SJSA1 (cell line): ENCODE results near the gene ATG5. TPM values are rescaled to one million over a fixed set of nuclear protein-coding genes. Genes with fewer than 3 reads are reported as not detected.

Source experiments
- DNase-seq, 2 experiments: peaks; one replicate each; pipeline ENCODE4 v3.0.0-alpha.2; 2015 to 2020; ENCODE audit warnings: low spot score in 2 of 2, low read depth in 1 of 2
- H3K27ac ChIP-seq: fragments of 250-450 bp; sonication (Bioruptor Pico); 2 replicates; pipeline ENCODE4 v1.5.1; 2020; ENCODE audit warnings: mild to moderate bottlenecking, moderate library complexity
- H3K27me3 ChIP-seq: fragments of 250-450 bp; sonication (Bioruptor Pico); replicated peaks from 2 replicates; pipeline ENCODE4 v1.5.1; 2020; ENCODE audit warnings: mild to moderate bottlenecking, moderate library complexity
- H3K36me3 ChIP-seq: fragments of 250-450 bp; sonication (Bioruptor Pico); 2 replicates; pipeline ENCODE4 v1.5.1; 2020; ENCODE audit warnings: mild to moderate bottlenecking
- H3K4me1 ChIP-seq: fragments of 250-450 bp; sonication (Bioruptor Pico); replicated peaks from 2 replicates; pipeline ENCODE4 v1.6.1; 2021; ENCODE audit warnings: mild to moderate bottlenecking
- H3K4me3 ChIP-seq: fragments of 250-450 bp; sonication (Bioruptor Pico); 2 replicates; pipeline ENCODE4 v1.5.1; 2020; ENCODE audit warnings: mild to moderate bottlenecking
- H3K9me3 ChIP-seq: fragments of 250-450 bp; sonication (Bioruptor Pico); replicated peaks from 2 replicates; pipeline ENCODE4 v1.5.1; 2020; ENCODE audit warnings: mild to moderate bottlenecking
- total RNA-seq: library from RNA; depleted of rRNA; stranded (reverse); fragments of >200 nt; shearing (Covaris generic); gene quantifications from 2 replicates; pipeline ENCODE4 v1.2.3, GENCODE V29; 2014

ATG5 gene
- total RNA-seq, 1 experiment from 2014 or later, result 68.7 TPM

DNA sequence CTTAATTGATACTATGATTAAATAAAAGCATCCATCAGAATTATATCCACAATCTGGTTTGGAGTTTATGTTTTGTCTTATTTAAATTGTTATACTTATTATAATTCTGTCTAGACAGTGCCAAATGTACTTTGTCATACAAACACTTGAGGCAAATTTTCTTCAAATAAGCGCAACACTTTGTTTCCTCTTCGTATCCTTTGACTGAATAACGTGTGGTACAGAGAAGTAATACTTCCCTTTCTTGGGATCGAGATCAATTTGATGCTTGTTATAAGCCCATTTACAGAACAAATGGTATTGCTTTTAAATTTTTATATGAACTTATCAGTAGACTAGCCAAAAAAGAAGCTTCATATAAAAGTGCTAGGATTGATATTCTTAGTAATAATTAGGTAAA lies 111.0 kb downstream of the ATG5 start:
- no peaks in the 10 kb centered on the region for H3K9me3 ChIP-seq
- no peaks in the 10 kb centered on the region for H3K27me3 ChIP-seq
- no peaks in the 10 kb centered on the region for H3K36me3 ChIP-seq
- no peaks in the 10 kb centered on the region for H3K4me1 ChIP-seq
- no peak overlapping the region for H3K27ac ChIP-seq
- DNase-seq, result no peak
- no peak overlapping the region for H3K4me3 ChIP-seq

DNA sequence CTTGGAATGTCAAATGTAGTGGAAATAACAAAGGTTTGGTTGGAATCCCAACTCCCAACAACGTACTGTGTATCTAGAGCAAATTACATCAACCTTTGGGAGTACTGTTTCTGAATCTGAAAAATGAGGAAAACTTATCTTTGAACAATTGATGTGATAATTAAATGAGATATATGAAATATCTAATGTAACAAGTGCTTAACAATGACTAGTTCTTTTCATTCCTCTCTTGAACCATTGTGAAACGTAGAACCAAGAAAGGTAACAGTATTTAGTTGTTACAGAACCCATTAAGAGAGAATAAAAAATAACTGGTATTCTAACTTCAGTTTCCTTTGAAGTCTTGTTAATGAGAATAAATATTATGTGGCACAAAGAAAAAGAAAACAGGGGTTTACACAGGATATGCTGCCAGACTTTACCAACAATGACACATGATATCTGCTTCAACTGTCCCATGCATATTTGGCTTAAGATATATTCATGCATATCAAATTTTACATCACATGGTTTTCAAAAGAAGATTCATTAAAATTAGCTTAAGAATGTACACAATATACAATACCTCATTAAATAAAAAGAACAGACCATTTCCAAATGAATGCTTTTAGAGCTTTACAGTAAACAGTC lies 111.8 kb downstream of the ATG5 start:
- Histone ChIP-seq H3K36me3 (no peaks in the 10 kb centered on the region), H3K27me3 (no peaks in the 10 kb centered on the region), H3K9me3 (no peaks in the 10 kb centered on the region), H3K4me1 (no peaks in the 10 kb centered on the region), H3K27ac (no peak overlapping the region), H3K4me3 (no peak overlapping the region)
- no peak for DNase-seq

DNA sequence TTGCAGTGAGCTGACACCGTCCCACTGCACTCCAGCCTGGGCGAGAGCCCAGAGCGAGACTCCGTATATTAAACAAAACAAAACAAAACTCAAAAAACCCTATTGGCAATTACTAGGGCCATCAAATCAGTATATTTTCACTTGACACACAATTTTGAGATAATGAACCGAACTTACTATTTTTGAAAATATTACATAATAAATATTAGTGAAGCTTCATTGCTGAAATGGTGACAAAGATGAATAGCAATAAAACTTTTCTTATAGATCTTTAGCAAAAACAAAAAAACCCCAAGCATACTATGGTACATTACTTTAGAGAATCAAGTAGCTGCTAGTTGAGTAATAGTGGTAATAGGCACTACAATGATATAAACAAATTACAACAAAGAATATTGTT lies 113.0 kb downstream of the ATG5 start:
- no peaks in the 10 kb centered on the region for H3K9me3 ChIP-seq
- no peaks in the 10 kb centered on the region for H3K27me3 ChIP-seq
- no peak overlapping the region for H3K4me3 ChIP-seq
- DNase-seq, result no peak
- no peak overlapping the region for H3K27ac ChIP-seq
- H3K36me3 ChIP-seq, result no peaks in the 10 kb centered on the region
- no peaks in the 10 kb centered on the region for H3K4me1 ChIP-seq

DNA sequence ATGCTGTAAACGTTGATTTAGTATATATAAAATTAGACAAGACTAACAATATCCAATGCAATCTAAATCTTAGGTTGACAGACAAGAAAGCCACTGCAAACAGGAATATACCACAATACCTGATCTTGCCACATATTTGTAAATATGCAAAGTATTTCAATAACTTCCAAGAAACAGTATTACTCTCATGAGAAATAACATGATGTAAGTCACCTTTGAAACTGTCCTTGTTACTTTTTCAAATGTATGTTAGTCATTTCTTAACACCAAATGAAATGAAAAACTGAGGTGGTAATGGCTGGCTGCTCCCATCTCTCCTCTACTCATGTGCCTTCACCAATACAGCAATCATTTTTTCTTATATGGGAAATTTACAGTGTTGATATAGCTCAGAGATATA lies 118.7 kb downstream of the ATG5 start:
- no peak overlapping the region for H3K4me3 ChIP-seq
- no peaks in the 10 kb centered on the region for H3K9me3 ChIP-seq
- peaks cover 2% of the 10 kb centered on the region; the same call in 1 of the 2 replicates for H3K36me3 ChIP-seq
- H3K27me3 ChIP-seq, result no peaks in the 10 kb centered on the region
- H3K4me1 ChIP-seq, result no peaks in the 10 kb centered on the region
- no peak for DNase-seq
- no peak overlapping the region for H3K27ac ChIP-seq

DNA sequence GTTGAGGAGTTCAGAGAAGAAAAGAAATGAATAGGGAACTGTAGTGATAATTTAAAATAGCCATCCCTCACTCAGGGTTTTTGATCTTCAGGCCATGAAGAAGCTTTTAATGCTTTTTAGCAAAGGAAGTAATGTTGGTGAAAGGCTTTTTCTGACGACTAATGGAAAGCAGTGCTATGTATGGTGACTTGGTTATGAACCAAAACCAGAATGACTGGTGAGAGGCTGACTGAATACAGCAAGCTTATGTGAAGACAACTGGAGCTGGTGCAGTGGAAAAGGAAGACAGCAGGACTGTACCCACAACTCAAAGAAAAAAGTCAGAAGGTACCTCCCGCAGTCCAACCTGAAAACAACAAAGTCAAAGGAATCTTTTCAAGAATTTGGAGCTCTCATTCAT lies 120.6 kb downstream of the ATG5 start:
- H3K4me3 ChIP-seq, result no peak overlapping the region
- H3K4me1 ChIP-seq, result peaks cover 8% of the 10 kb centered on the region
- H3K27ac ChIP-seq, result no peak overlapping the region
- no peak for DNase-seq
- peaks cover 10% of the 10 kb centered on the region for H3K36me3 ChIP-seq
- H3K27me3 ChIP-seq, result no peaks in the 10 kb centered on the region
- H3K9me3 ChIP-seq, result no peaks in the 10 kb centered on the region

DNA sequence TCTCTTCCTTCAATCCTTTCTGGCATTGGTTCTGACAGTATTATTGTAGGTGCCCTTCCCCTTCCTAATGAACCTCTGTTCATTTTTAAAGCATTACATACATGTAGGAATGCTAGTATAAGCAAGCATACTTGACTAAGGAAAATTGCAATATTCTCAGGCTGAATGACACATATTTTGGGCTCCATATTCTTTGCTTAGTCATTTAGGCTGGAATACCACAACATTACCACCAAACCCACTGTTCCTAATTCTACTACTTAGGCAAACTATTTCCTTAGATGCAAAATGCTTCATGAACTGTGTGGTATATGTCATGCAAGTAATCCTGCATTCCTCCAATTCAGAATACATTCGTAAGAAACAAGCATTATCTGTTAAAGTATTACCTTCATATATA lies 125.6 kb downstream of the ATG5 start:
- peak in 1 of 2 experiments; percentile 70 for DNase-seq

DNA sequence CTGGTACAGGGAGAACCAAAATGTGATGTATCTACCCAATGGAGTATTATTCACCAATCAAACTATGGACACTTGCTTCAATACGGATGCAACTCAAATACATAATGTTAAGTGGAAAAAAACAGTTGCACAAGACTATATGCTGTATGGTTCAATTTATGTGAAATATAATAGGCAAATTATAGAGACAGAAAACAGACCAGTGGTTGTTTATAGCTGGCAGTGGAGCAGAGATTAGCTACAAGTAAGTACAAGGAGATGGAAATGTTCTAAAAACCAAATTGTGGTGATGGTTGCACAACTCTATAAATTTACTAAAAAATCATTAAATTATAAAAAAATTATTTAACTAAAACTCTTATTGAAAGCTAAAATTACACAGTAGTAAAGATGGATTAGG lies 126.2 kb downstream of the ATG5 start:
- no peaks in the 10 kb centered on the region for H3K9me3 ChIP-seq
- H3K4me1 ChIP-seq, result peaks cover 15% of the 10 kb centered on the region
- H3K4me3 ChIP-seq, result no peak overlapping the region
- no peak for DNase-seq
- H3K27me3 ChIP-seq, result no peaks in the 10 kb centered on the region
- H3K27ac ChIP-seq, result peak overlapping the region; percentile 76
- H3K36me3 ChIP-seq, result peaks cover 10% of the 10 kb centered on the region

More for the DNA sequence above, 125.6 kb downstream of the ATG5 start:
- Histone ChIP-seq H3K9me3 (no peaks in the 10 kb centered on the region), H3K27me3 (no peaks in the 10 kb centered on the region), H3K4me3 (no peak overlapping the region), H3K4me1 (peaks cover 15% of the 10 kb centered on the region), H3K27ac (peak overlapping the region; percentile 76), H3K36me3 (peaks cover 10% of the 10 kb centered on the region)

DNA sequence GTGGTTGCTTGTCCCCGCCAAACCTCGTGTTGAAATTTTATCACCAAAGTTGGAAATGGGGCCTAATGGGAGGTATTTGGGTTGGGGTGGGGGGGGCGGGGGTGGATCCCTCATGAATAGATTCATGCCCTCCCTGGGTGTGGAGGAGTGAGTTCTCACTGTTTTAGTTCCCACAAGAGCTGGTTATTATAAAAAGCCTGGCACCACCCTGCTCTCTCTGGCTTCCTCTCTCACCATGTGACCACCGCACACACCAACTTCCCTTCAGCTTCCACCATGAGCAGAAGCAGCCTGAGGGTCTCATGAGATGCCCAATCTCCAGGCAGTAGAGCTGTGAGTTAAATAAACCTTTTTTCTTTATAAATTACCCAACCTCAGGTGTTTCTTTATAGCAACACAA lies 128.1 kb downstream of the ATG5 start:
- no peak overlapping the region for H3K27ac ChIP-seq
- H3K4me1 ChIP-seq, result peaks cover 15% of the 10 kb centered on the region
- no peaks in the 10 kb centered on the region for H3K27me3 ChIP-seq
- DNase-seq, result no peak
- H3K9me3 ChIP-seq, result no peaks in the 10 kb centered on the region
- H3K4me3 ChIP-seq, result no peak overlapping the region
- peaks cover 10% of the 10 kb centered on the region for H3K36me3 ChIP-seq

DNA sequence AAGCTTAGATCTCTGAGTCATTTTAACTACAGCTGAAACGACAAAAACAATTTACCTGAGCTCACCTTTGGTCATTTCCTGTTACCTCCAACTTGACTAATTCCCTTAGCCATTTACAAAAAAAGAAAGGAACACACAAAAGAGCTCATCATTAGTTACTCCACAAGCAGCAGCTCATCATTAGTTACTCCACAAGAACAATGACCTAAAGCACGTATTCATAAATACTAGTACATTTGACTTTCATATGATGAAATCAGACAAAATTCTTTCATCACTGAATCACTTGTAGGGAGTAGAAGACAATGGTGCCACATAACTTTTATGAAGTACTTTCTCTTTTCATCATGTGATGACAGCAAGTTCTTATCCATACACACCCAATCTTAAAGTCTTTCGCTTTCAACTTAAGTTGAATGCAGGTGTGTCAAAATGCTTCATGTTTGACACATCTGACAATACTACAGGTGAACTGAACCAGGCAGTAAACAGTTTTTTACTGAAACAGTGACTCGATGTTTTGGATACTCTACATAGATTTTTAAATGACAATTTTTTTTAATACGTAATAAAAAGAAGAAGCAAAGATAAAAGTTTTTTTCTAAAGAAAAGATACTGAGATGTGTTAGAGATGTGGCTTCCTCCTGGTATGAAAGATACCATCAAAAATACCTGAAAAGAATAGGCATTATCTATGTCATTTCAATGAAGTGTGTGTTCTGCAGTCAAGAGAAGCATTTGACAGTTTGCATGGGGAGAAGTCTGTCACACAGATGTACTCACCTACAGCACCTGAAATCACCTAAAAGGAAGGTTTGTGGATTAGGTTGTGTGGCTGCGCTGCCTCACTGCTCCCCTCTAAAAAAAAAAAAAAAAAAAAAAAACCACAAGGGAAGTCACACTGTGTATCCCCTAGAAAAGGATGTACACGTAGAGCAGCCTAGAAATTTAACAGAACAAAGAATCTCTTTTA lies 130.3 kb downstream of the ATG5 start:
- no peaks in the 10 kb centered on the region for H3K9me3 ChIP-seq
- H3K36me3 ChIP-seq, result no peaks in the 10 kb centered on the region
- H3K27ac ChIP-seq, result no peak overlapping the region
- no peak overlapping the region for H3K4me3 ChIP-seq
- no peak for DNase-seq
- peaks cover 7% of the 10 kb centered on the region; the same call in 1 of the 2 replicates for H3K4me1 ChIP-seq
- H3K27me3 ChIP-seq, result no peaks in the 10 kb centered on the region

DNA sequence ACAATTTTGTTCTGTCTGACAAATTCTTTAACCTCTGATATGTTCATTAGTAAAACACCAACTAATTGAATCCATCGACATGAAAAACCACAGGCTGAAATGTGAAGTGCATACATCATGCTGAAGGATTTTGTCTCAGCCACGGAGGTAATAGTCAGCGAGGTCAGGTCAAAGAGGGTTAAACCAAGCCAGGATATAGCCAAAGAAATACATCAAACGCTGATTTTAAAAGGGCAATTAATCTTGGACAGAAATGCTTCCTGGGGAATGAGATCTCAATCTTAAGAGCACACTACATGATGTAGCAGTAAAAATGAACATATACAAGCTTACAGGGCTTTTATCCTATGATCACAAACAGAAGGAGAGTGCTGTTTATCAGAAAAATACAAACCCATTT lies 132.7 kb downstream of the ATG5 start:
- Histone ChIP-seq H3K4me3 (no peak overlapping the region), H3K27ac (no peak overlapping the region)

DNA sequence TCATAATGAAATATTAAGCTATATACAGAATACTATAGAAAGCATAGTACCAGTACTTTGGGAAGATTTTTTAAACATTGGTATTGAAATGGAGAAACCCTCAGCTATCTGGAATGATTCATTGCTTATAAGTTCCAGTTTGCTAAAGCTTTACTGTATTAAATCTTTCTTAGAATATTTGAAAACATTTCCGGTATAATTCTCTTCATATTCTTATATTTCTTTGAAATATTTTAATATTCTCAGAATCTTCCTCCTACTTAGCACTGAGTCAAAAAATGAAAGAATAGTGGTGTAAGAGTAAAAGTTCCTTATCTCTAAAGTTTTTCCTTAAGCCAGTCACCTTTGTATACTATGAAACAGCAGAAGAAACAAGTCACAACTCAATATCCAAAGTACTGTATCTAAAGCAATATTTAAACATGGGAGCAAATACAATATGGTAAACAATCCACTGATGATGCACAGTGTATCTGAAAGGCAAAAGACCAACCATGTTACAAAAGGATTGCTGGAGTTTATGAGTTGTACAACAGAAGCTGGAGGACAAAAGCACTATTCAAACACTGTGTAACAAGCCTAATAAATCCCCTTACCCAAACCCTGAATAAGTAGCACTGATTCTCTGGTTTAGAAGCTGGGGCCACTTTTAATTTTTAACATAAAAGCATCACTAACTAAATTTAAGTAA lies 137.3 kb downstream of the ATG5 start:
- no peak for DNase-seq
- peaks cover 8% of the 10 kb centered on the region for H3K4me1 ChIP-seq
- no peak overlapping the region for H3K27ac ChIP-seq
- no peak overlapping the region for H3K4me3 ChIP-seq
- H3K9me3 ChIP-seq, result no peaks in the 10 kb centered on the region
- H3K27me3 ChIP-seq, result no peaks in the 10 kb centered on the region
- H3K36me3 ChIP-seq, result 0 out of 2 replicates have a peak, but pooled peaks cover 3% of the 10 kb centered on the region

More for the DNA sequence above, 132.7 kb downstream of the ATG5 start:
- no peaks in the 10 kb centered on the region for H3K27me3 ChIP-seq
- no peaks in the 10 kb centered on the region for H3K36me3 ChIP-seq
- DNase-seq, result no peak
- no peaks in the 10 kb centered on the region for H3K9me3 ChIP-seq
- peaks cover 3% of the 10 kb centered on the region for H3K4me1 ChIP-seq

DNA sequence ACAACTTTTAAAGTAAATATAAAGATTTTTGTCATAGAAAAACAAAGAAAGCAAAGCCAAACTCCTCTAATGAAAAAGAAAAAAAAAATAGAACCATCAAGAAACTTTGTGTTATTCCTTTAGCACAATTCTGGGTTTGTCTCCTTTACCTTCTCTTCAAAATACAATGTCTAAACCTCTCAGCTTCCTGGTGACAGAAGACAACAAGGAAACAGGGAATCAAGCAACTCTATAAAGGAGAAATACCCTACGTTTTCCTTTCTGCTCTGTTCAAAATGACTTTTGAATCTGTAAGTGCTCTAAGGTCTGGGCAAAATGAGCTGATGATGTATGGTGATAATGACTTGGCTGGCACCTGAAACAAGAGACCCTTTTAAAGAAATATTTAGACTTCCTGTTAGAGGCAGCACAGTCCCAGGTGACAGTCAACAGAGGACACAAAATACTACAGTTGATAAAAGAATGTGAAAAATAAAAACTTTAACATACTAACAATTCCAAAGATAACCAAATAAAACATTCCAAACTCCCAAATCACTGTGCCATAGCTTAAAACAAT lies 138.1 kb downstream of the ATG5 start:
- Histone ChIP-seq H3K36me3 (0 out of 2 replicates have a peak, but pooled peaks cover 3% of the 10 kb centered on the region), H3K27me3 (no peaks in the 10 kb centered on the region), H3K27ac (no peak overlapping the region), H3K4me3 (no peak overlapping the region), H3K9me3 (no peaks in the 10 kb centered on the region), H3K4me1 (peaks cover 12% of the 10 kb centered on the region)
- no peak for DNase-seq

DNA sequence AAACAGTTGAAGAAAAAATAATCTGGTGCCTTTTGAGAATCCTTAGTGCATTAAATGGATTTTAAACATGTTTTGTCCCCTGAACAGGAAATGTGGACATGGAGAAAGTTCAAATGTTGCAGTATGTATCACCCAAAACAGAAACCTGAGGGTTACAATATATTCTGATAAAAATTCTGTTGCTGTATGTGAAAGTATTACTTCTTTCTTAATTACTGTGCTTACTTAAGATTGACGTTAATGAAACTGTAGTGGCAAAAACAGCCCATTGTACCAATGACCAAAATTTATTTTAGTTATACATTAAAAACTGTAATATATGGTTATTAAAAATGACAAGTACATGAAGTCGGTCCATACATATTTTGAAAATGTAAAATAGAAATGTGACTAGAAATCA lies 138.8 kb downstream of the ATG5 start:
- Histone ChIP-seq H3K9me3 (no peaks in the 10 kb centered on the region), H3K4me3 (no peak overlapping the region), H3K27ac (no peak overlapping the region), H3K4me1 (peaks cover 20% of the 10 kb centered on the region), H3K36me3 (0 out of 2 replicates have a peak, but pooled peaks cover 3% of the 10 kb centered on the region), H3K27me3 (no peaks in the 10 kb centered on the region)
- no peak for DNase-seq
